ENCODE measurements around the gene B4GALNT1. TPM values are rescaled to one million over a fixed set of nuclear protein-coding genes. Genes with fewer than 3 reads are reported as not detected.

B4GALNT1 gene
- total and polyA plus RNA-seq, 10 of the 15 experiments (the other 5 are each of a cell fraction or from before 2014, with no cell fraction given), result 0.01 to 0.38 (median 0.14) TPM; not detected in 3

DNA sequence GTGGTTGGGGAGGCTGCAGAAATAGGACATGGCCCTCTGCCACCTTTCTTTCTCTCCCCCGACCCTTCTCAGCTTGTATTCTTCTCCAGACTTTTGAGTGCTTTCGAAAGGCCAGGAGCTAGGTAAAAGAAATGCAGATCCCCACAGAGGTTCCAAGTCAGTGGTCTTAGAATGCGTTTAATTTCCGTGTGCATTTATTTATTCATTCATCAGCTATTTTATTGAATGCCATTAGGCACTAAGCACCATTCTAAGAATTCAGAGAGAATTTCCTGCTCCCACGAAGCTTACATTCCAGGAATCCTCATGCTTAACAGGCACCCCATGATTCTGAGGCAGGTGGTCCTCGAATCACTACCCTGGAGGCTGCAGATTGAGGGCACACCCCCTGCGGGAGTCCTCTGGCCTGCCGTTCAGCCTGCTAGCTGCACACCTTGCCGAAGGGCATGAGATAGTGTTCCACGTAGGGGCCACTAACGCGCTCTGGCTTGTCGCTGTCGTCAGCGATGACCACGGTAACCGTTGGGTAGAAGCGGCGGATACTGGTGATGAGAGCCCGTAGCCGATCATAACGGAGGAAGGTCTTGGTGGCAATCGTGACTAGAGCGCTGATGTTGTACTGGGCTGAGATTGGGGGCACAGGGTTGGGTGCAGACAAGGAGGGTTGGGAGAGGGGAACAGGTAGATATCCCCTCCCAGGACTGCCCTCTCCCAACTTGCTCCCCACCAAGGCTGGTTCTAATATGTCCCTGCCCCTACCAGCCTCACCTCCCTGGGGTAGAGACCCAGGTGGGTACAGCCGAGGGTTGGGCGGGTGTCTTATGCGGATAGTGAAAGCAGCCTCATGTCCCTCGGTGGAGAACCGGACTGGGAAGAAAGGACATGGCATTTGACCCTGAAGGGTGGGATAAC, 4.5 kb downstream of the B4GALNT1 start:
- CTCF ChIA-PET, result interaction anchor here (1.5 to 4.2 kb wide), 2 partner anchors 10 to 44 kb away, joined by 4 to 17 read pairs; no protein-coding TSS in a partner anchor

DNA sequence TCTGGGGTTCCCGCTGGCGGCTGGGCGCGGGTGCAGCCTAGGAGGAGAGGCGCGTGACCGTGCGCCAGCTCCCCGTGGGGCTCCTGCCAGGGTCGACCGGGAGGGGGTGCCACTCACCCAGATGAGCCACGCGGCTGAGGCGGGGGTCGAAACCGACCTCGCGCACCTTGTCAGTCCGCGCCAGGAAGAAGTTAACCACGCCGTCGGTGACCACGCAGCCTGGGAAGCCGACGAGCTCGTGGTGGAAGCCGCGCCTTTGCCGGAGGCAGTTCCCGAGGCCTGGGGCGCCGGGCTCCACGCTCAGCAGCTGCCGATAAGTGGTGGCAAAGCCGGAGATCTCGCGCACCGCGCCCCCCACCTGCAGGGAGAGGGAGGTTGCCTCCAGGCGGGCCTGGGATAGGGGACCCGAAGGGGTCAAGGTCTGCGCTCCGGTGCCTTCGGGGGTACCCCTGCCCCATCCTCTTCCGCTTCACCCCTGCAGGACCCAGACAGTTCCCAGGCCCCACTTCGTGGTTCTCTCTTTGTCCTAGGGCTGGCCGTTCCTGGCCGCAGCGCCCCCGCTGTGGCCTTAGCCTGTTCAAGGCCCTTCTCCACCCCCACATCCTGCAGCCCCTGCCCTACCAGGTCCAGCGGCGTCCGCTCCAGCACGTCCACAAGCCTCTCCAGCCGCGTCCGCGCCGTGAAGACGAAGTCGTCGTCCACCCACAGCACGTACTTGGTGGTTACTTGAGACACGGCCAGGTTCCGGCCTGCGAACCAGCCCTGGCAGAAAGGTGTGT, 5.3 kb downstream of the B4GALNT1 start:
- in situ Hi-C loops (cut with MboI), result no loop called here
- Histone ChIP-seq H3K9ac (ENCODE audit: control insufficient read depth, insufficient read depth, low read length) (no peak overlapping the region), H3K9me3 (replicated peaks; ENCODE audit: control insufficient read depth, insufficient read depth, low read length) (no peaks in the 10 kb centered on the region), H3K4me1 (ENCODE audit: control insufficient read depth, insufficient read depth, low read length) (no peaks in the 10 kb centered on the region), H3K27ac (ENCODE audit: control insufficient read depth, insufficient read depth) (no peak overlapping the region), H3K4me3 (no peak overlapping the region), H3K4me2 (ENCODE audit: control insufficient read depth, insufficient read depth) (no peak overlapping the region), H3K79me2 (ENCODE audit: control insufficient read depth, insufficient read depth, low read length) (no peaks in the 10 kb centered on the region), H3K36me3 (ENCODE audit: control insufficient read depth in 2 of 2, insufficient read depth in 2 of 2, low read length in 1 of 2) (no peaks in the 10 kb centered on the region), H2AFZ (ENCODE audit: control insufficient read depth, low read depth, low read length) (peak overlapping the region; percentile 23; the same call in 1 of the 2 replicates), H3K27me3 (replicated peaks in 1 of 2; ENCODE audit: control insufficient read depth in 2 of 2, insufficient read depth in 2 of 2, low read length in 1 of 2) (peaks cover 26% of the 10 kb centered on the region in 2 experiments), H4K20me1 (ENCODE audit: control insufficient read depth, insufficient read depth) (no peaks in the 10 kb centered on the region)
- RAD21 ChIA-PET (ENCODE audit: unreplicated experiment), result no interaction called here
- SMC1A ChIA-PET (ENCODE audit: uncharacterized antibody, unreplicated experiment), result interaction anchor here (1.2 to 1.5 kb wide), 2 partner anchors 13 to 14 kb away, joined by 3 to 4 read pairs; no protein-coding TSS in a partner anchor
- DNase-seq (ENCODE audit: low read depth, low spot score) (no peak), FAIRE-seq (no peak), ATAC-seq (peak; percentile 38)
- no TSS peak for BruUV-seq (replicated peaks)
- POLR2A ChIA-PET, result no interaction called here
- 20% methylated on average over 66 of the region's 67 CpGs for WGBS (ENCODE audit: insufficient coverage, insufficient replicate concordance, low lambda C conversion rate, missing lambda C conversion rate)
- intact Hi-C loops (cut with micrococcal nuclease; ENCODE audit: unreplicated experiment), result no loop called here
- CTCF ChIA-PET, result interaction anchor here (0.7 to 4.2 kb wide), 4 partner anchors 11 to 117 kb away, joined by 3 to 17 read pairs (median 4); partner anchors contain the start of genes ARHGEF25 and TSPAN31
- TF ChIP-seq, protein P1, sequence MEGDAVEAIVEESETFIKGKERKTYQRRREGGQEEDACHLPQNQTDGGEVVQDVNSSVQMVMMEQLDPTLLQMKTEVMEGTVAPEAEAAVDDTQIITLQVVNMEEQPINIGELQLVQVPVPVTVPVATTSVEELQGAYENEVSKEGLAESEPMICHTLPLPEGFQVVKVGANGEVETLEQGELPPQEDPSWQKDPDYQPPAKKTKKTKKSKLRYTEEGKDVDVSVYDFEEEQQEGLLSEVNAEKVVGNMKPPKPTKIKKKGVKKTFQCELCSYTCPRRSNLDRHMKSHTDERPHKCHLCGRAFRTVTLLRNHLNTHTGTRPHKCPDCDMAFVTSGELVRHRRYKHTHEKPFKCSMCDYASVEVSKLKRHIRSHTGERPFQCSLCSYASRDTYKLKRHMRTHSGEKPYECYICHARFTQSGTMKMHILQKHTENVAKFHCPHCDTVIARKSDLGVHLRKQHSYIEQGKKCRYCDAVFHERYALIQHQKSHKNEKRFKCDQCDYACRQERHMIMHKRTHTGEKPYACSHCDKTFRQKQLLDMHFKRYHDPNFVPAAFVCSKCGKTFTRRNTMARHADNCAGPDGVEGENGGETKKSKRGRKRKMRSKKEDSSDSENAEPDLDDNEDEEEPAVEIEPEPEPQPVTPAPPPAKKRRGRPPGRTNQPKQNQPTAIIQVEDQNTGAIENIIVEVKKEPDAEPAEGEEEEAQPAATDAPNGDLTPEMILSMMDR (IDR thresholded peaks at IDR 0.05 in 2 of 3, conservative IDR thresholded peaks at IDR 0.05 in 1 of 3; ENCODE audit: control insufficient read depth in 2 of 3, extremely low read depth in 1 of 3, insufficient read depth in 1 of 3, low read depth in 3 of 3, low read length in 3 of 3), result peak in 1 of 3 experiments; percentile 20; a peak in 2 of 6 replicates
- TF ChIP-seq, protein P2, sequence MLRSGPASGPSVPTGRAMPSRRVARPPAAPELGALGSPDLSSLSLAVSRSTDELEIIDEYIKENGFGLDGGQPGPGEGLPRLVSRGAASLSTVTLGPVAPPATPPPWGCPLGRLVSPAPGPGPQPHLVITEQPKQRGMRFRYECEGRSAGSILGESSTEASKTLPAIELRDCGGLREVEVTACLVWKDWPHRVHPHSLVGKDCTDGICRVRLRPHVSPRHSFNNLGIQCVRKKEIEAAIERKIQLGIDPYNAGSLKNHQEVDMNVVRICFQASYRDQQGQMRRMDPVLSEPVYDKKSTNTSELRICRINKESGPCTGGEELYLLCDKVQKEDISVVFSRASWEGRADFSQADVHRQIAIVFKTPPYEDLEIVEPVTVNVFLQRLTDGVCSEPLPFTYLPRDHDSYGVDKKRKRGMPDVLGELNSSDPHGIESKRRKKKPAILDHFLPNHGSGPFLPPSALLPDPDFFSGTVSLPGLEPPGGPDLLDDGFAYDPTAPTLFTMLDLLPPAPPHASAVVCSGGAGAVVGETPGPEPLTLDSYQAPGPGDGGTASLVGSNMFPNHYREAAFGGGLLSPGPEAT (IDR thresholded peaks at IDR 0.05; ENCODE audit: low read depth), result no peak
- TF ChIP-seq TCF12 (IDR thresholded peaks at IDR 0.05; ENCODE audit: low read depth, low read length), result no peak

More for the DNA sequence above, 4.5 kb downstream of the B4GALNT1 start:
- FAIRE-seq (no peak), DNase-seq (ENCODE audit: low read depth, low spot score) (no peak), ATAC-seq (no peak)
- H4K20me1 ChIP-seq (ENCODE audit: control insufficient read depth, insufficient read depth), result no peaks in the 10 kb centered on the region
- no peak overlapping the region for H3K4me2 ChIP-seq (ENCODE audit: control insufficient read depth, insufficient read depth)
- intact Hi-C loops (cut with micrococcal nuclease; ENCODE audit: unreplicated experiment) (no loop called here), in situ Hi-C loops (cut with MboI) (no loop called here)
- H3K79me2 ChIP-seq (ENCODE audit: control insufficient read depth, insufficient read depth, low read length), result no peaks in the 10 kb centered on the region
- ChIA-PET SMC1A (ENCODE audit: uncharacterized antibody, unreplicated experiment) (interaction anchor here (1.2 to 1.5 kb wide), 3 partner anchors 11 to 14 kb away, joined by 3 to 4 read pairs (median 3); no protein-coding TSS in a partner anchor), POLR2A (no interaction called here), RAD21 (ENCODE audit: unreplicated experiment) (no interaction called here)
- no peak overlapping the region for H2AFZ ChIP-seq (ENCODE audit: control insufficient read depth, low read depth, low read length)
- H3K27me3 ChIP-seq (replicated peaks in 1 of 2; ENCODE audit: control insufficient read depth in 2 of 2, insufficient read depth in 2 of 2, low read length in 1 of 2), result peaks cover 23 to 26% of the 10 kb centered on the region in 2 experiments
- no peak overlapping the region for H3K9ac ChIP-seq (ENCODE audit: control insufficient read depth, insufficient read depth, low read length)
- no peaks in the 10 kb centered on the region for H3K36me3 ChIP-seq (ENCODE audit: control insufficient read depth in 2 of 2, insufficient read depth in 2 of 2, low read length in 1 of 2)
- 77% methylated on average over 29 of the region's 29 CpGs for WGBS (ENCODE audit: insufficient coverage, insufficient replicate concordance, low lambda C conversion rate, missing lambda C conversion rate)
- TF ChIP-seq SMAD1 (IDR thresholded peaks at IDR 0.05; ENCODE audit: low read depth, partially characterized antibody) (no peak), SIX5 (IDR thresholded peaks at IDR 0.05; ENCODE audit: low read depth, low read length, severe bottlenecking) (no peak), YBX1 (IDR thresholded peaks at IDR 0.05) (no peak), ZZZ3 (IDR thresholded peaks at IDR 0.05; ENCODE audit: control insufficient read depth, insufficient read length, low read depth) (no peak), DPF2 (IDR thresholded peaks at IDR 0.05) (no peak)
- H3K4me3 ChIP-seq, result no peak overlapping the region
- H3K27ac ChIP-seq (ENCODE audit: control insufficient read depth, insufficient read depth), result no peak overlapping the region
- no TSS peak for BruUV-seq (replicated peaks)
- no peaks in the 10 kb centered on the region for H3K4me1 ChIP-seq (ENCODE audit: control insufficient read depth, insufficient read depth, low read length)
- no peaks in the 10 kb centered on the region for H3K9me3 ChIP-seq (replicated peaks; ENCODE audit: control insufficient read depth, insufficient read depth, low read length)
